DND-41 (cell line): ENCODE data around the gene NUPR1.

ENCODE experiments used
- CTCF ChIP-seq: IDR thresholded peaks from 2 replicates; pipeline ENCODE4 v1.5.1; 2012; ENCODE audit warnings: borderline replicate concordance, low read length, moderate library complexity, mild to moderate bottlenecking; ENCODE audit not compliant: poor library complexity, severe bottlenecking; ENCODE audit errors: extremely low read depth
- EZH2 ChIP-seq: IDR thresholded peaks from 3 replicates; pipeline ENCODE4 v1.6.1; 2012; ENCODE audit warnings: borderline replicate concordance, low read depth, mild to moderate bottlenecking, moderate library complexity, low read length, inconsistent platforms; ENCODE audit not compliant: severe bottlenecking

GRCh38 chr16:28534542-28535373 lies 4.0 kb downstream of the NUPR1 start:
- TF ChIP-seq CTCF: no peak
- TF ChIP-seq EZH2: no peak
